ENCODE data around the gene TXNRD1. TPM values are rescaled to one million over a fixed set of nuclear protein-coding genes. Genes with fewer than 3 reads are reported as not detected.
"Not testable (repeated sequence)": the region's sequence is repeated elsewhere in the genome, so short reads cannot be mapped to it uniquely, and the experiment has no call there.

Gene TXNRD1
- total and polyA plus RNA-seq, 12 donors = 53.9 to 487 (median 290) TPM

DNA sequence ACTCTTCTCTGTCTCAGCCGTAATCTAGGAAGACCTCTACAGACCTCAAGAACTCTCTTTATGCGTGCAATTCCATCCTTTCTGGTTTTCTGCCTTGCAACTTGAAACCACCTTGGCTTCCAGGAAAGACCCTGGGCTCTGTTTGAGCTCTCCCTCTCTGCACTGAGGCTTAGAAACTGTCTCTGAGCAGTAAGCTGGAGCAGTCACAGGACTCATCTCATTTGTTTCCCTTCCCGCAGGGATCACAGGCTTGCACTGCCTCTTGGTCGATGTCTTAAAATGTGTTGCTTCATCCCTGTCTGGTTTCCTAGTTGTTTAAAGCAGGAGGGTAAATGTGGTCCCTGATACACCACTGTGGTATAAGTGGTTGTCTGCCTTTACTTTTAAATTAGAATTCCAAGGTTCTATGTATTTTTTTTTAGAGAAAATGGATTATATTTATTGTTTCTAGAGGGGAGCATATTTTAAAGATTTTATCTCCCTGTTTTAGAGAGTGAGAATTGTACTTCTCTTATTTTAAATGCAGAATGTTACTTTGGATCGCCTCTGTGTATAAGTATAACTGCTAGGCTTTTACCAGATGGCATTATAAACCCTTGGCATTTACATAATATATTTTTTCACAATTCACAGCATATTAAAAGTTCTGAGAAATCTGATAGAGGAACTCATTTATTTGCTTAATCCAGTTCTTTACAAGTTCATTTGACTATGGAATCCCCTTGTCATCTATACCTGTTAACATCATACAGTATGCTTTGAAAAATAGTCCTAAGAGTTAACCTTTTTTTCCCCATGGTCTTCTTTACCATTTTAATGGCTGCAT, 114.3 kb downstream of the TXNRD1 start:
- TF ChIP-seq POLR2A (IDR thresholded peaks at IDR 0.05) = no peak
- TF ChIP-seq, protein P1, sequence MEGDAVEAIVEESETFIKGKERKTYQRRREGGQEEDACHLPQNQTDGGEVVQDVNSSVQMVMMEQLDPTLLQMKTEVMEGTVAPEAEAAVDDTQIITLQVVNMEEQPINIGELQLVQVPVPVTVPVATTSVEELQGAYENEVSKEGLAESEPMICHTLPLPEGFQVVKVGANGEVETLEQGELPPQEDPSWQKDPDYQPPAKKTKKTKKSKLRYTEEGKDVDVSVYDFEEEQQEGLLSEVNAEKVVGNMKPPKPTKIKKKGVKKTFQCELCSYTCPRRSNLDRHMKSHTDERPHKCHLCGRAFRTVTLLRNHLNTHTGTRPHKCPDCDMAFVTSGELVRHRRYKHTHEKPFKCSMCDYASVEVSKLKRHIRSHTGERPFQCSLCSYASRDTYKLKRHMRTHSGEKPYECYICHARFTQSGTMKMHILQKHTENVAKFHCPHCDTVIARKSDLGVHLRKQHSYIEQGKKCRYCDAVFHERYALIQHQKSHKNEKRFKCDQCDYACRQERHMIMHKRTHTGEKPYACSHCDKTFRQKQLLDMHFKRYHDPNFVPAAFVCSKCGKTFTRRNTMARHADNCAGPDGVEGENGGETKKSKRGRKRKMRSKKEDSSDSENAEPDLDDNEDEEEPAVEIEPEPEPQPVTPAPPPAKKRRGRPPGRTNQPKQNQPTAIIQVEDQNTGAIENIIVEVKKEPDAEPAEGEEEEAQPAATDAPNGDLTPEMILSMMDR (IDR thresholded peaks at IDR 0.05) = no peak
- intact Hi-C loops (cut with DNase I) = no loop called here
- no peaks in the 10 kb centered on the region for H3K27me3 ChIP-seq
- H3K4me1 ChIP-seq (replicated peaks in 1 of 2) = peaks cover 4 to 7% of the 10 kb centered on the region in 2 donors
- no peak overlapping the region for H3K4me3 ChIP-seq
- DNase-seq = no peak
- H3K9me3 ChIP-seq (replicated peaks in 1 of 3) = no peaks in the 10 kb centered on the region
- H3K27ac ChIP-seq = no peak overlapping the region
- WGBS, 4 donors = 86 to 93% (median 87%) methylated on average over 5 of the region's 5 CpGs
- peaks cover 0 to 75% of the 10 kb centered on the region in 2 donors for H3K36me3 ChIP-seq (replicated peaks in 1 of 2)

DNA sequence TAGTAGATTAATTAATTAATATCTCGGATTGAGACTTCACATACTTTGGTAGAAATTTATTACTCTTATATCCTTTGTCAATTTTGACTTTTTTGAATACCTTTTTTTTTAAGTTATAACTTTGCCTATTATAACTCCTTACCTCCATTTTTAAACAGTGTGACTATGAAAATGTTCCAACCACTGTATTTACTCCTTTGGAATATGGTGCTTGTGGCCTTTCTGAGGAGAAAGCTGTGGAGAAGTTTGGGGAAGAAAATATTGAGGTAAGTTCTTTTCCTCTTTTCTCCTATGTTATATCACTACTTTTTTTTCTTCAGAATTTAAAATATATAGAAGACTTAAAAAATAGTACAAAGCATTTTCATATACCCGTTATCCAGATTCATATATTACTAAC, 115.8 kb downstream of the TXNRD1 start:
- no peaks in the 10 kb centered on the region for H3K27me3 ChIP-seq
- H3K27ac ChIP-seq = no peak overlapping the region
- no peak for TF ChIP-seq POLR2A (IDR thresholded peaks at IDR 0.05)
- TF ChIP-seq, protein P1 (IDR thresholded peaks at IDR 0.05) = no peak
- intact Hi-C loops (cut with DNase I) = no loop called here
- 89 to 100% (median 95%) methylated on average over 2 of the region's 2 CpGs for WGBS, 4 donors
- H3K9me3 ChIP-seq (replicated peaks in 1 of 3) = no peaks in the 10 kb centered on the region
- H3K4me1 ChIP-seq (replicated peaks in 1 of 2) = peaks cover 5 to 19% of the 10 kb centered on the region in 2 donors
- H3K36me3 ChIP-seq (replicated peaks in 1 of 2) = peaks cover 0 to 75% of the 10 kb centered on the region in 2 donors
- H3K4me3 ChIP-seq = no peak overlapping the region
- DNase-seq = no peak

DNA sequence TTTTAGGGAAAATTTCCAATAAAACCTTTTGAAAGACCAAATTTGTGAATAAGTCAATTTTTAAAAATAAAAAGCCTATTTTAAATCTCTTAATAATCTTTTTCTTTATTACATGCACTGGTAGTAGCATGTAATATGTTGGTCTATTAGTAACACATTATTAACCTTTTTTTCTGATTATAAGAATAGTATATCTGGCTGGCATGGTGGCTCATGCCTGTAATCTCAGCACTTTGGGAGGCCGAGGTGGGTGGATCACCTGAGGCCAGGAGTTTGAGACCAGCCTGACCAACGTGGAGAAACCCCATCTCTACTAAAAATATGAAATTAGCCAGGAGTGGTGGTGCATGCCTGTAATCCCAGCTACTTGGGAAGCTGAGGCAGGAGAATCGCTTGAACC, 116.7 kb downstream of the TXNRD1 start:
- DNase-seq; H3K27ac ChIP-seq; intact Hi-C loops (cut with DNase I); H3K4me3 ChIP-seq; H3K9me3 ChIP-seq (replicated peaks in 1 of 3); H3K27me3 ChIP-seq: not testable (repeated sequence)
- H3K36me3 ChIP-seq (replicated peaks in 1 of 2) = peaks cover 0 to 75% of the 10 kb centered on the region in 2 donors
- 83 to 96% (median 89%) methylated on average over 3 of the region's 3 CpGs for WGBS, 4 donors
- H3K4me1 ChIP-seq (replicated peaks in 1 of 2) = peaks cover 5 to 19% of the 10 kb centered on the region in 2 donors

DNA sequence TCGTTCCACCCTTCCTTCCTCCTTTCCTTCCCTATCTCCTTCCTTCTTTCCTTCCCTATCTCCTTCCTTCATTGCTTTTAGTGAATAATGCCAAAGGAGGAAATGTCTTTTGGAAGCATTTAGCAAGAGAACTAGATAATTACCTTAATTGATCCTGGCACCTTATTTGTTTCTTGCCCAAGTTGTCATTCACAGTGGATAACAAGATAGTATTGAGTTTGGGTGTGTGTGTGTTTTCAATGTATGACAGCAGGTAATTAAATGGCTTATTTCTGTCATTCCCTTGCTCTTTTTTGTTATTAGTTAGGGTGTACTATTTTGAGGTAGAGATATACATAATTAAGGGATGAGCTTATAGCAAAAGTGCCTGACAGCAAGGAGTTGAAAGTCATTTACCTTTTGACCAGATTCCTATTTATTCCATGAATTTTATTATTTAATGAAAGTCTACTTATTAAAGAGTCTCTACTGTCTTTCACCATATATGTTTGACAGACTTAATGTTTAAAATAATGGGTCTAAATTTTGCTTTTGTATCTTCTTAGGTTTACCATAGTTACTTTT, 118.2 kb downstream of the TXNRD1 start:
- intact Hi-C loops (cut with DNase I) = no loop called here
- H3K27me3 ChIP-seq = no peaks in the 10 kb centered on the region
- H3K9me3 ChIP-seq (replicated peaks in 1 of 3) = no peaks in the 10 kb centered on the region
- H3K4me1 ChIP-seq (replicated peaks in 1 of 2) = peaks cover 5 to 19% of the 10 kb centered on the region in 2 donors
- no peak for TF ChIP-seq POLR2A (IDR thresholded peaks at IDR 0.05)
- TF ChIP-seq, protein P1 (IDR thresholded peaks at IDR 0.05) = no peak
- H3K27ac ChIP-seq = no peak overlapping the region
- 65 to 73% (median 66%) methylated on average over 1 of the region's 1 CpG for WGBS, 4 donors
- no peak for DNase-seq
- peaks cover 0 to 75% of the 10 kb centered on the region in 2 donors for H3K36me3 ChIP-seq (replicated peaks in 1 of 2)
- H3K4me3 ChIP-seq = no peak overlapping the region
